HCT116 (cell line): ENCODE measurements around the gene CRHR1. TPM values are rescaled to one million over a fixed set of nuclear protein-coding genes. Genes with fewer than 3 reads are reported as not detected.

Experiments
- ATAC-seq: fragments of 200-7000 bp; cut with Tn5 transposase; 2 replicates; pipeline ENCODE4 v1.9.1; 2020; ENCODE audit warnings: mild to moderate bottlenecking, moderate library complexity
- BruUV-seq: library from RNA; stranded (reverse); fragments of 400-500 nt; replicated peaks from 2 replicates; lab custom pipeline; 2021; lab: Mats Ljungman, UMichigan
- CTCF ChIA-PET: fragments of 300-600 bp; sonication (Branson Sonifier 250); formaldehyde crosslinking; loops from one replicate; lab custom pipeline; 2021; ENCODE audit warnings: antibody characterized with exemption; lab: Charles Lee
- POLR2A ChIA-PET: fragments of 300-600, 350-600 bp; sonication (Branson Sonifier 250); formaldehyde crosslinking; loops from one replicate; lab custom pipeline; 2021; ENCODE audit warnings: antibody characterized with exemption; lab: Charles Lee
- RAD21 ChIA-PET, 2 experiments: fragments of 300-600 bp; sonication (Branson Sonifier 250); formaldehyde crosslinking; loops; one replicate each; lab custom pipeline; 2023; ENCODE audit warnings: low total read pairs in 2 of 2; ENCODE audit not compliant: uncharacterized antibody in 2 of 2, unreplicated experiment in 2 of 2, low non-redundant PET in 1 of 2; lab: Charles Lee
- DNase-seq: peaks from one replicate; pipeline ENCODE4 v3.0.0-alpha.2; 2010; ENCODE audit warnings: low read depth, low spot score
- H2AFZ ChIP-seq: fragments of 200-600 bp; shearing (Covaris generic), sonication (generic); 2 replicates; pipeline ENCODE4 v1.6.1; 2017; ENCODE audit warnings: low read depth, mixed run types, mixed read lengths, antibody characterized with exemption, low read length; ENCODE audit not compliant: poor library complexity, severe bottlenecking
- H3K27ac ChIP-seq: 2 replicates; pipeline ENCODE4 v1.5.1; 2012; ENCODE audit warnings: low read depth, low read length
- H3K27me3 ChIP-seq: fragments of 200-600 bp; sonication (generic); 2 replicates; pipeline ENCODE4 v1.6.1; 2016; ENCODE audit warnings: mixed run types, low read length, mixed read lengths; ENCODE audit not compliant: insufficient read depth
- H3K36me3 ChIP-seq, 2 experiments: fragments of 200-500 bp in 1 of 2; fragments of 200-600 bp in 1 of 2; sonication (Bioruptor generic) in 1 of 2; sonication (generic) in 1 of 2; 2 replicates each; pipeline versions ENCODE4 v1.5.1 to v1.6.1; 2014 to 2016; ENCODE audit warnings: low read length in 2 of 2, inconsistent platforms in 1 of 2, mixed read lengths in 1 of 2, mixed run types in 1 of 2; ENCODE audit not compliant: insufficient read depth in 2 of 2, control insufficient read depth in 1 of 2
- H3K4me1 ChIP-seq, 2 experiments: fragments of 200-600 bp in 1 of 2; sonication (generic) in 1 of 2; 2 replicates each; pipeline versions ENCODE4 v1.5.1 to v1.6.1; 2012 to 2017; ENCODE audit warnings: low read length in 2 of 2, inconsistent platforms in 1 of 2, mild to moderate bottlenecking in 1 of 2, mixed read lengths in 1 of 2, mixed run types in 1 of 2, moderate library complexity in 1 of 2; ENCODE audit not compliant: insufficient read depth in 2 of 2, control insufficient read depth in 1 of 2
- H3K4me2 ChIP-seq: fragments of 200-600 bp; sonication (generic); 2 replicates; pipeline ENCODE4 v1.6.1; 2017; ENCODE audit warnings: mixed run types, low read length, mixed read lengths
- H3K4me3 ChIP-seq, 2 experiments: fragments of 200-600 bp in 1 of 2; sonication (generic) in 1 of 2; replicated peaks in 1 of 2; 2 replicates each; pipeline ENCODE4 v1.5.1; 2011 to 2016; ENCODE audit warnings: low read length in 2 of 2, control low read depth in 1 of 2, low read depth in 1 of 2, mild to moderate bottlenecking in 1 of 2, mixed read lengths in 1 of 2, mixed run types in 1 of 2
- H3K79me2 ChIP-seq: fragments of 200-600 bp; sonication (generic); 2 replicates; pipeline ENCODE4 v1.6.1; 2017; ENCODE audit warnings: mild to moderate bottlenecking, mixed run types, low read length, moderate library complexity, mixed read lengths; ENCODE audit not compliant: insufficient read depth
- H3K9ac ChIP-seq: fragments of 200-600 bp; sonication (generic); 2 replicates; pipeline ENCODE4 v1.6.1; 2016; ENCODE audit warnings: low read length, mixed read lengths
- H3K9me2 ChIP-seq: fragments of 200-600 bp; sonication (generic), shearing (Covaris generic); 2 replicates; pipeline ENCODE4 v1.6.1; 2017; ENCODE audit warnings: mixed run types, mild to moderate bottlenecking, moderate library complexity; ENCODE audit not compliant: insufficient read depth
- H3K9me3 ChIP-seq, 2 experiments: fragments of 200-500 bp in 1 of 2; fragments of 200-600 bp in 1 of 2; sonication (Bioruptor generic) in 1 of 2; sonication (generic) in 1 of 2; 2 replicates each; pipeline ENCODE4 v1.6.1; 2014 to 2017; ENCODE audit warnings: low read length in 2 of 2, mixed read lengths in 2 of 2, inconsistent platforms in 1 of 2, low read depth in 1 of 2, mild to moderate bottlenecking in 1 of 2, mixed run types in 1 of 2, moderate library complexity in 1 of 2; ENCODE audit not compliant: control insufficient read depth in 1 of 2, insufficient read depth in 1 of 2
- H4K20me1 ChIP-seq: fragments of 200-600 bp; sonication (generic), shearing (Covaris generic); 2 replicates; pipeline ENCODE4 v1.6.1; 2017; ENCODE audit warnings: mixed run types, mild to moderate bottlenecking, moderate library complexity; ENCODE audit not compliant: insufficient read depth
- CBX3 ChIP-seq: IDR thresholded peaks from 2 replicates; pipeline ENCODE4 v1.6.1; 2012; ENCODE audit warnings: low read depth
- CTCF ChIP-seq, 3 experiments: fragments of 200-600 bp in 1 of 3; sonication (generic) in 1 of 3; IDR thresholded peaks in 2 of 3; conservative IDR thresholded peaks in 1 of 3; 2 replicates each; pipeline ENCODE4 v1.5.1; 2012 to 2017; ENCODE audit warnings: low read depth in 2 of 3, low read length in 2 of 3, antibody characterized with exemption in 1 of 3, borderline replicate concordance in 1 of 3, control low read depth in 1 of 3, mild to moderate bottlenecking in 1 of 3, mixed read lengths in 1 of 3, mixed run types in 1 of 3, moderate library complexity in 1 of 3; ENCODE audit not compliant: insufficient read depth in 1 of 3
- EGR1 ChIP-seq: IDR thresholded peaks from 2 replicates; pipeline ENCODE4 v1.6.1; 2012; ENCODE audit warnings: low read depth
- ELF1 ChIP-seq: IDR thresholded peaks from 2 replicates; pipeline ENCODE4 v1.6.1; 2012; ENCODE audit warnings: low read depth, borderline replicate concordance
- EZH2 ChIP-seq: fragments of 200-600 bp; sonication (generic); IDR thresholded peaks from 2 replicates; pipeline ENCODE4 v1.6.1; 2017; ENCODE audit warnings: antibody characterized with exemption, mixed run types
- EZH2phosphoT487 ChIP-seq: fragments of 200-600 bp; IDR thresholded peaks from 2 replicates; pipeline ENCODE4 v1.6.1; 2018; ENCODE audit warnings: antibody characterized with exemption, borderline replicate concordance
- JUND ChIP-seq: IDR thresholded peaks from 2 replicates; pipeline ENCODE4 v1.6.1; 2012
- POLR2AphosphoS5 ChIP-seq: IDR thresholded peaks from 2 replicates; pipeline ENCODE4 v1.6.1; 2011; ENCODE audit warnings: mild to moderate bottlenecking, low read depth, low read length, moderate library complexity
- RAD21 ChIP-seq: IDR thresholded peaks from 2 replicates; pipeline ENCODE4 v1.6.1; 2012; ENCODE audit warnings: low read depth, mild to moderate bottlenecking
- SIN3A ChIP-seq: IDR thresholded peaks from 2 replicates; pipeline ENCODE4 v1.6.1; 2012; ENCODE audit warnings: low read depth
- SRF ChIP-seq: IDR thresholded peaks from 2 replicates; pipeline ENCODE4 v1.6.1; 2012; ENCODE audit warnings: low read depth
- ZBTB33 ChIP-seq: IDR thresholded peaks from 2 replicates; pipeline ENCODE4 v1.6.1; 2011; ENCODE audit warnings: mild to moderate bottlenecking, low read length, moderate library complexity; ENCODE audit not compliant: insufficient replicate concordance; ENCODE audit errors: extremely low read depth
- ZFX ChIP-seq: fragments of 450-650 bp; IDR thresholded peaks from 2 replicates; pipeline ENCODE4 v1.6.1; 2017
- ZNF274 ChIP-seq: fragments of 200-500 bp; sonication (Bioruptor generic); IDR thresholded peaks from 2 replicates; pipeline ENCODE4 v1.6.1; 2014; ENCODE audit warnings: mild to moderate bottlenecking, low read depth, low read length, inconsistent platforms
- intact Hi-C: fragments of 100-400 bp; cut with micrococcal nuclease; formaldehyde crosslinking; loops from 2 replicates; pipeline ENCODE4 v1.10.0; 2022
- total RNA-seq: library from RNA; stranded (reverse); gene quantifications from one replicate; pipeline ENCODE4 v1.2.1, GENCODE V29; 2021; ENCODE audit not compliant: unreplicated experiment
- TF ChIP-seq, protein P1 (sequence below): IDR thresholded peaks from 2 replicates; pipeline ENCODE4 v1.6.1; 2012; ENCODE audit warnings: low read depth

Gene CRHR1
- total RNA-seq, 1 experiment from 2014 or later: 0.12 TPM

- Histone ChIP-seq H3K27ac (no peak overlapping the region), H3K9me2 (no peaks in the 10 kb centered on the region), H3K27me3 (no peaks in the 10 kb centered on the region), H4K20me1 (no peaks in the 10 kb centered on the region), H3K4me3 (peak overlapping the region in 1 of 2 experiments; percentile 25; a peak in 3 of 4 replicates), H3K79me2 (no peaks in the 10 kb centered on the region), H3K9ac (no peak overlapping the region; the same call in 1 of the 2 replicates), H3K36me3 (no peaks in the 10 kb centered on the region), H2AFZ (peak overlapping the region; percentile 58), H3K9me3 (no peaks in the 10 kb centered on the region), H3K4me2 (peak overlapping the region; percentile 69), H3K4me1 (peaks cover 0 to 6% of the 10 kb centered on the region in 2 experiments; a peak in 2 of 4 replicates)
- ChIA-PET CTCF (interaction anchor here (0.7 to 3.1 kb wide), 19 partner anchors 9 to 558 kb away, joined by 3 to 46 read pairs (median 4); no protein-coding TSS in a partner anchor), POLR2A (no interaction called here), RAD21 (interaction anchor here in 1 of 2 experiments (0.8 to 1.1 kb wide), 3 partner anchors 204 to 457 kb away, joined by 3 to 7 read pairs (median 6); no protein-coding TSS in a partner anchor)
- intact Hi-C loops: loop anchor here (1.0 to 10.0 kb wide), 3 partner anchors 212 to 638 kb away; no protein-coding TSS in a partner anchor
- TF ChIP-seq, protein P1, sequence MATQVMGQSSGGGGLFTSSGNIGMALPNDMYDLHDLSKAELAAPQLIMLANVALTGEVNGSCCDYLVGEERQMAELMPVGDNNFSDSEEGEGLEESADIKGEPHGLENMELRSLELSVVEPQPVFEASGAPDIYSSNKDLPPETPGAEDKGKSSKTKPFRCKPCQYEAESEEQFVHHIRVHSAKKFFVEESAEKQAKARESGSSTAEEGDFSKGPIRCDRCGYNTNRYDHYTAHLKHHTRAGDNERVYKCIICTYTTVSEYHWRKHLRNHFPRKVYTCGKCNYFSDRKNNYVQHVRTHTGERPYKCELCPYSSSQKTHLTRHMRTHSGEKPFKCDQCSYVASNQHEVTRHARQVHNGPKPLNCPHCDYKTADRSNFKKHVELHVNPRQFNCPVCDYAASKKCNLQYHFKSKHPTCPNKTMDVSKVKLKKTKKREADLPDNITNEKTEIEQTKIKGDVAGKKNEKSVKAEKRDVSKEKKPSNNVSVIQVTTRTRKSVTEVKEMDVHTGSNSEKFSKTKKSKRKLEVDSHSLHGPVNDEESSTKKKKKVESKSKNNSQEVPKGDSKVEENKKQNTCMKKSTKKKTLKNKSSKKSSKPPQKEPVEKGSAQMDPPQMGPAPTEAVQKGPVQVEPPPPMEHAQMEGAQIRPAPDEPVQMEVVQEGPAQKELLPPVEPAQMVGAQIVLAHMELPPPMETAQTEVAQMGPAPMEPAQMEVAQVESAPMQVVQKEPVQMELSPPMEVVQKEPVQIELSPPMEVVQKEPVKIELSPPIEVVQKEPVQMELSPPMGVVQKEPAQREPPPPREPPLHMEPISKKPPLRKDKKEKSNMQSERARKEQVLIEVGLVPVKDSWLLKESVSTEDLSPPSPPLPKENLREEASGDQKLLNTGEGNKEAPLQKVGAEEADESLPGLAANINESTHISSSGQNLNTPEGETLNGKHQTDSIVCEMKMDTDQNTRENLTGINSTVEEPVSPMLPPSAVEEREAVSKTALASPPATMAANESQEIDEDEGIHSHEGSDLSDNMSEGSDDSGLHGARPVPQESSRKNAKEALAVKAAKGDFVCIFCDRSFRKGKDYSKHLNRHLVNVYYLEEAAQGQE: no peak
- no peak for TF ChIP-seq EZH2
- no peak for TF ChIP-seq SIN3A
- TF ChIP-seq POLR2AphosphoS5: no peak
- TF ChIP-seq ZBTB33: no peak
- TF ChIP-seq CBX3: no peak
- TF ChIP-seq EZH2phosphoT487: no peak
- no peak for TF ChIP-seq ELF1
- no peak for TF ChIP-seq SRF
- TF ChIP-seq EGR1: no peak
- TF ChIP-seq JUND: no peak
- peak; percentile 98 for TF ChIP-seq RAD21
- no peak for TF ChIP-seq ZNF274
- no peak for TF ChIP-seq ZFX
- peak; percentile 96 to 99 (median 99) for TF ChIP-seq CTCF (IDR thresholded peaks at IDR 0.05 in 2 of 3, conservative IDR thresholded peaks at IDR 0.05 in 1 of 3; ENCODE audit: borderline replicate concordance in 1 of 3, insufficient read depth in 1 of 3, low read depth in 2 of 3, low read length in 2 of 3)
- peak; percentile 81 for ATAC-seq
- DNase-seq: peak; percentile 60
- BruUV-seq: no TSS peak
Measured at GRCh38 chr17:45852535-45853297, 68.6 kb downstream of the CRHR1 start.
